Umbilical cord (tissue), 2 donors: Measurements from ENCODE around the gene MINDY2. TPM values are rescaled to one million over a fixed set of nuclear protein-coding genes. Genes with fewer than 3 reads are reported as not detected.

Source experiments
- DNase-seq: peaks from one replicate; pipeline ENCODE4 v3.0.0-alpha.2; 2015; ENCODE audit warnings: low spot score
- total RNA-seq: library from RNA; depleted of rRNA; stranded (reverse); fragments of >200 nt; gene quantifications from one replicate; pipeline ENCODE4 v1.2.3, GENCODE V29; 2014; ENCODE audit warnings: low replicate concordance; ENCODE audit not compliant: insufficient read depth

MINDY2 gene
- total RNA-seq = 48.9 TPM

- peak; percentile 99 for DNase-seq
These were observed at the start of gene MINDY2 for GRCh38 chr15:58770857-58771620. Gene MINDY2, plus strand, starts transcription at chr15:58771302. Its CDS starts 94 bp downstream, at chr15:58771396.

DNA sequence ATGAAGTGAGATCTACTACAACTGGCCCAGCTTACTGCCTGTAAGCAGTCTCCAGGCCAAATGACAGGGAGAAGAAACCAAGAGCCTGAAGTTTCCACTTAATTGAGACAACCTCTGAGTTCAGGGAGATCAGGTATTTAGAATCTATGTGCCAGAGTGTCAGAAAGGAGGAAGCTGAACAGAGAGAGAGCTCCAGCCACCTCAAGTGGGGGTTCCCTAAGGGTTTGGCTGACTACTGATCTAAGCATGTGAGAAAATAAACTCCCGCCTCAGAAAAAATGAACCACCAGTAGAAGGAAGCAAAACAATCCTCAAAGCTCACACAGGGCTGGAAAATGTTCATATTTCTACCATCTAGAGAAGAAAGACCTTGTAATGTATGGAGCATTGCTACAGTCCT lies 46.6 kb upstream of the MINDY2 start:
- no peak for DNase-seq

GRCh38 chr15:58726867-58727266 lies 44.2 kb upstream of the MINDY2 start:
- DNase-seq = no peak

GRCh38 chr15:58731756-58732535 lies 39.2 kb upstream of the MINDY2 start:
- peak; percentile 96 for DNase-seq

DNA sequence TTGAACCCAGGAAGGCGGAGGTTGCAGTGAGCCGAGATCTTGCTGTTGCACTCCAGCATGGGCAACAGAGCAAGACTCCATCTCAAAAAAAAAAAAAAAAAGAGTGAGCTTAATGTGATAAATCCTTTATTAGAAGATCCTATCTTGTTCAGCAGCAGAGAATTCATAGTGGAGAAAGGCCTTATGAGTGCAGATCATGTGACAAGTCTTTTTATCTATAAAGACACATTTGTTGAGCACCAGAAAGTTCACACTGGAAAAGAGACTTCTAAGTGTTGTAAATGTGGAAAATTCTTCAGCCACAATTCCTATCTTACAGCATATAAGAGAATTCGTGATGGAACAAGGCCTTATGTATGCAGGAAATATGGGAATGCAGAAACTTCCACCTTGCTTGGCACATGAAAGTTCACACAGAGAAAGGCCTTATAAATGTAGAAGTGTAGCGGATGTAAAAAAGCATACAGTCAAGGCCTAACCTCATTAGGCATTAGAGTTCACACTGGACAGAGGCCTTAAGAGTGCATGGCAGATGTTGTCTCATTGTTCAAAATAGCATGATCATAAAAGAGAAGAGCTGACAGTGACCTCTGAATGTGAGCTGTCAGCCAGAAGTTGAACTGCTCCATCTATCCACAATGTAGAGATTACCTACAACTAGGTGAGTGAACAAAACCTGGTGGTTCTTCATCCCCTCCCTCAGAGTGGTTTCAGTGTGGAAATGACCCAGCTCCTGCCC lies 38.3 kb upstream of the MINDY2 start:
- no peak for DNase-seq

DNA sequence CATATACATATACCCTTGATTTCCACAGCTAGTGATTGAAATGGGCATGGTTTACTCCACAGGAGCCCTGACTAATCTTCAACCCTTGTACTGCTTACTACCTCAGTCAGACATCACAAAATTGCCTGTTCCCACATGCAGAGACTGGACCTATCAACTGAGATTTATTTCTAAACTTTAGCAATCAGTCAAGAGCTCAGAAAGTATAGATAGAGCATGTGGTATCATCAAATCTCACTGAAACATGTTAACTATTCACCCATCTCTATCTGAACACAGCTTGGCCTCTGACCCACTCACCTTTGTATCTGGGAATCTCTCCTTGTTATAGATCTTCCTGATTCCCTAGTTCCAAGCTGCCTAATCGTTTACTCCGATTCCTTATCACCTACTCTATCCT lies 36.2 kb upstream of the MINDY2 start:
- no peak for DNase-seq

DNA sequence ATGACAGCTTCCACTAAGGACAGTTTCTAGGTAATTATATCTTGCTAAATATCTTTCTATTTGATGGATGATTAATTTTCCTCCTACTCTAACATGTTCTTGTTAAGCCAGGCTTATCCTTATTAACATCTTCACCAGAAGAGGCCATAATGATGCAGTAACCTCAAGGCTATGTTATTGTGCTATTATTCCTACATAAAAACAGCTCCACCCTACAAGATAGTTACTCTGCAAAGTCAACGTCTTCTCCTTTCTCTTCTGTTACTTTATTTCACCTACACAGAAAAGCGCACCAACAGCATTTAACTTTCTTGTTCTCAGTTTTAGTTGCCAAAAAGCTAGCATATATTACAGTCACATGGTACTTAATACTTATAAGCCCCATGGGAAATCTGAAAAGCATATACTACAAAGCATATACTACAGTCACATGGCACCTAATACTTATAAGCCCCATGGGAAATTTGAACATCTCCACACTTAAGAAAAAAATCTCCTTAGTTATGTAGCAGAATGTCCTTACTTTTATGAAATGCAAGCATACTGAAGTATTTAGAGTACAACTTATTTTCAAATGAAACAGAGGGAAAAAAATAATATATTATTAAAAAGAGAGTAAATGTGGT lies 35.0 kb upstream of the MINDY2 start:
- no peak for DNase-seq

DNA sequence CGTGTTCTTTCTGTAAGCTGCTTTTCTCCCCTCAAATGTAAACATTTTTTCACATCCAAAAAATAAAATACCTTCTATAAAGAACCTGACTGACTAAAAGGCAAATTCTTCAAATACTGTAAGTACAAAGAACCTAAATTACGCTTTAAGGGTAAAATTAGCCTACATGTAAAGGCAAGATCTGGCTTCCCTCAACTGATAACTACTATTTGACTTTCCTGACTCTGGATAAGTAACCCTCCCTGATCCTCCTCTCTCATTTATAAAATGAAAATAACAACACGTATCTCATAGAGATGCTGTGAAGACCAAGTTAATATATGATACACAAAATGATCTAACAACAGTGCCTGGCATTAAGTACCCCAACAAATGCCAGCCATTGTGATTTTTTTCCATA lies 33.8 kb upstream of the MINDY2 start:
- DNase-seq = no peak

GRCh38 chr15:58738046-58738707 lies 32.9 kb upstream of the MINDY2 start:
- DNase-seq = no peak

- DNase-seq = peak; percentile 86
These were observed 30.7 kb upstream of the MINDY2 start for GRCh38 chr15:58740436-58740835.

- DNase-seq = no peak
These were observed 30.1 kb upstream of the MINDY2 start for GRCh38 chr15:58741032-58741431.

GRCh38 chr15:58742022-58742813 lies 28.9 kb upstream of the MINDY2 start:
- peak; percentile 85 for DNase-seq

- no peak for DNase-seq
These were observed 28.1 kb upstream of the MINDY2 start for GRCh38 chr15:58742819-58743502.

DNA sequence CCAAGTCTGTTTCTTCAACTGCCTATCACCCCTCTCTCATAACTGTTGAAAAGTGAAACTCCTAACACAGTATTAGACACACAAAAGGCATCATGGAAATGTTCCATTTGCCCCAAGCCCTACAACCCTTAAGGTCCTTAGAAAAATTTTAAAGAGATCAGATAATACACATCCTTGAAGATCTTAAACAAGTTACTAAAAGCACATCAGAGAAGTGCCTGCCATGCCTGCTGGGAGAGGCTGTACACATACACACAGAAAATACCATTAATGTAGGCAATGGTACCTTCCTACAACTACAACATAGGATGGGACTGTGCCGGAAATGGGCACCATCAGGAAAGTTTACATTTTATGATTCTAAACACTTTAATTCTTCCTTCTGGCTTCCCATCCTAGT lies 24.9 kb upstream of the MINDY2 start:
- no peak for DNase-seq

GRCh38 chr15:58748040-58748851 lies 22.9 kb upstream of the MINDY2 start:
- DNase-seq = no peak

DNA sequence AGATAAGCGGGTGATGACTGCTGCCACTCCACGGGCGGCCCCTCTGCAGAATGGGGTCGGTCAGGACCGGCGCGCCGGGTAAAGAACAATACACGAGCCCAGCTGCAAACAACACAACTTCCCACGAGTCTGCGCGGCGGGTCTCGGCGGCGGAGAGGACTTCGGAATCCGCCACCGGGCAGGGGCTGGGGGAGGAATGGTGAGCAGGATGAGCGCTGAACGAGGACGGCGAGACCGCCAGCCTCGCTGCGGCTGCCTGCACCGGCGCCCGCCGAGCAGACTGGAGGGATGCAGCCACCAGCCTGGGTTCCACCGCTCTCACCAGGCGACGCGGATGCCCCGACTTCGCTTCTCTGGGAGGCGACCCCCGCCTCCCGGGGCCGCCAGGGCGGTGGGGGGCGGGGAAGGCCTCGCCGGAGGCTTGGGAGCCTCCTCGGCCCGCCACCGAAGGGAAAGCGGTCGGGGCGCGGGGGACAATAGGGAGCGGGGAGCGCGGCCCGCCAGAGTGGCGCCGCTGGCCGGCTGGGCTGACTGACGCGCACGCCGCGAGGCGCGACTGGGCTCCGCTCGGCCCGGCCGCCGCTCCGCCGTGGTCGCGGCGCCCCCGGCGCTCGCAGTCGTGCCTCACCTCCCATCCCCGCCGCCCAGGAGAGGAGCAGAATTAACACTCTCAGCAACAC lies 22.1 kb upstream of the MINDY2 start:
- peak; percentile 51 for DNase-seq

DNA sequence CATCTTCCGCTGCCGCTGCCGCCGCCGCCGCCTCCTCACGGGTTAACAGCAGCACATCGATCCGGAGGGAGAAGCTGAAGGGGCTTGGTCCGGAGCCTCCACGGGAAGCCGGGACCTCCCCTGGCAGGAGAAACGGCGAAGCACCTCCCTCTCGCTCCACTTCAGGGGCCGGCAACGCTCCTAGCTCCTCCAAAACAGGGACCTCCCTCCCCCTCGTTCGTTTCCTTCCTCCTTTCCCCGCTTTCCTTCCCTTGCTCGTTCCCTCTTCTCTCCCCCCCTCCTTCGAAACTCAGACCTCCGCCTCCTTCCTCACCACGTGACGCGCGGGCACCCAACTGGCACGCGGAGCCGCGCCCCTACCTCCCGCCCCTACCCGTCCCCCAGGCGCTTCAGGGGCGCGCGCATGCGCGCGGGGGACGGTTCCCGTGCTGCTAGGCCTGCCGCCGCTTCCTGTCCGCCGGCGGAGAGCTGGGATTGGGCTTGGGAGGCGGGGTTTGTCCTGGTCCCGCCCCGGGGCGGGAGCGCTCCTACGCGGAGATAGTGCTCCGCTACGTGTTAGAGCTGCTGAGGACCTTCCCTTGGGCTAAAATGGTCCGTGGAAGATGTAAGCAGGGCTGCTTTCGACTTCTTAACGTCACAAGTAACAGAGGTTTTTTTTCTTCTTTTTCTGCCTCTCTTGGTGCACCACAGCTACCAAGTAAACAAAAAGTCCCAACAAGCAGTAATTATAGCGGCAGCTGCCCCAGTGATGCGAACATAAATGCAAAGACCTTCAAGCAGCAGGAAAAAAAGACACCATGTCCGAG lies 21.4 kb upstream of the MINDY2 start, which contains the start of gene ADAM10:
Gene ADAM10, minus strand, starts transcription at position 176 of the 806 bp plus-strand sequence. Its CDS starts 173 bp downstream, at position 3.
- DNase-seq = peak; percentile 100
